Stimulated activated CD4-positive, alpha-beta T cell treated with anti-CD3 and anti-CD28 coated beads, Interleukin-4, amount 100 ng/mL, for 48 hours (primary cell): ENCODE results near the gene GCSH.

Experiments used
- DNase-seq, 2 donors: peaks; one replicate each; pipeline ENCODE4 v3.0.0-alpha.2; 2020; ENCODE audit warnings: low read depth in 2 of 2

The GCSH gene

DNA sequence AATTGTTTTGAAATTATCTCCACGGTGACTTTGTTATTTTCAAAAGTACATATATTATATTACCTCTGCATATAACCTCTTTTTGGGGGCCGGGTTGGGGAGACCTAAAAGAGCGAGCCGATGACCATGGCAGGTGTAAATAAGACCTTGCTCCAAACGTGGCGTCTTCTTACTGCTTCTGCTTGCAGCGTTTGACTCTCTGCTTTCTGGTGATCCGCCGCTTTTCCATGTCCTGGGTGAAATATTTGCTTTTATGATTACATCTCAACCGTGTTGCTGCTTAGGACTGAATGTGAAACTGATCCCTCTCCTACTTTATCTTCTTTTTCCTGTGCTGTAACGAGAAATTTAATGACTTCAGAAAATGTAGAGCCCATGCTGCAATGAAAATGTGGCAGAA is 42.4 kb downstream of the GCSH start:
- DNase-seq = no peak

DNA sequence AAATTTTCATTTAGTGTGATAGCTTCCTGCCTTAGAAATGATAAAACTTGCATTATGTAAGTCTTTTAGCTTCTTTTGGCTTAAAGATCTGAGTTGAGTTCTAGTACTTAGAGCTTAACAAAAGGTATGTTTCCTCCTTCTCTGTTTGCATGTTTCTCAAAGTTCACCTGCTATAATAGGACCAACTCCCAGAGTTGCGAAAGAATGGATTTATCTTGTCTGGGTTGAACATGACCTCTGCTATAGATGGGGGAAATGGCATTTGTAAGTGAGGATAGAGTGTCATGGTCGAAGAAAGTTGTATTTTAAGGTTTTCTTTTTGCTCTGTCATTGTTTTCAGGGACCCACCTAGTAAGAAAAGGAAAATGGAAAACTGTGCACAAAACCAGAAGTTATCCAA is 53.4 kb downstream of the GCSH start:
- no peak for DNase-seq

DNA sequence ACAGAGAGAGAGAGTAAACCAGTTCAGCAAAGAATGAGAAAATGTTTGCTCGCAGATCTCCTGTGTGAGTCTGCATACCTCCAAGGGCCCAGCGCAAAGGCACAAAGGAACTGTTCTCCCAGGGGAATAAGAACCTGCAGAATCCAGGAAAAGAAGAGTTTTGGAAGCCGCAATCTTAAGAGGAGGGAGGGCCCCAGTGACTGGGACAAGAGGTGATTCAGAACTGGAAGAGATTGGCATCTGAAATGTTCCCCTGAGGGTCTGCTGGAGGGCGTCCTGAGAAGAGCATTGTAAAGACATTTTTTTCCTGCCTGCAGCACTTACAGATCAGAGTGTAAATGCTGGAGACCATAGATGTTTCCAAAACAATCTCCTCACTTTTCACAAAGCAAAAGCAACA is 54.5 kb downstream of the GCSH start:
- DNase-seq = no peak

DNA sequence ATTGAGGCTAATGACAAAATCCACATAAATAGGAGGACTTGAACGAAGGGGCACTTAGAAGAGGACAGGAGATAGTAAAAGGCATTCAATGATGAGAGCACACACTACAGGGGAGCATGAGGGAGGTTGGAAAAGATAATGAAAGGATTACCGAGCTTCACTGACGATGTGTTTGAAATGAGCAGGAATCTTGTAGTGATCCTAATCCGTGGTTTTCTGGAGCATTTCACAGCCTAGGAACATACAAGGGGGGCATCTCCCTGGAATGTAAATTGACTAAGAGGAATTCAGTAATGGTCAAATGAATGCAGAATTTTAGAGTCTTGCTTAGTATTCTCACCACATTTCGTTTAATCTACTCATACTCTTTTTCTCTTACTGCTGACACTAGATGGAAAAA is 55.4 kb downstream of the GCSH start:
- DNase-seq = no peak

DNA sequence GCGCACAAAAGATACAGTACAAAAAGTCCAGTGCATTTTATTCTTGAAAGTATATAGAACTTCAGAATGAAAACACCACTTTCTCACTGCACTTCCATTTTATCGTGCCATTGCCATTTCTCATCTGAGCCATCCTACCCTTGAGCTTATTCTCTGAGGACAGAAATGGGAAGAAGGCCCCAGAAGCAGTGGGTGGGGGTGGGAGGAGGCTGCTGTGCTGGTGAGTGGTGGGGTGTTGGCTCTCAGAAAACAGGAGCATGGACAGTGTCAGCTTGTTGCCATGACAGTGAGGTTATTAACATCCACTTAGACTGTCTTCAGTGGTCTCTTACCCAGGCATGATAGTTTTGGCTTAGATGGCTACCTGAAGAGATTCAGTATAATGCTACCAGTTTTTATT is 56.1 kb downstream of the GCSH start:
- no peak for DNase-seq

DNA sequence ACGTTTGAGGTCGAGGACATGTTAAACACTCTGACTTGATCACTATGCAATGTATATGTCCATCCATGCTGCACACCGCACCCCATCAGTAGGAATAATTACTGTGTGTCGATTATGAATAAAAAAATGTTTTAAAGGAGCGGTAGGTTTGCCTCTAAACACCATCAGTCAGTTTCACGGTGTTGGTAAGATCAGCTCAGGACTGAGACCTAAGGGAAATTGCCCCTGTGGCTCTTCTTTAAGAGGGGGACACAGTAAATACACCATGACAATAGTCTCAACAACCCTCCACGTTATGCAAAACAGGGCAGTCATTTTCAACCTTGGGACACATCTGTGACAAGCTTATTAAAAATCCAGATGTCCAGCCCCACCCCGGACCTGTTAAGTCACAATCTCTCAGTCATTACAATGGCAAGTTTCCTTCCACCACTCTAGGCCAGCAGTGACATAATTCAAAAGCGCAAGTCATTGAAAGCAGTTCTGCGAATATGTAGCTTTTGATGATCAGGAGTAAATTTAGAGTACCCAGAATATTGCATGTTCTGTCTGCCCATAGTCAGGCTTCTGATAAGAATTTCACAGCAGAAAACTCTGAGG is 59.3 kb downstream of the GCSH start:
- no peak for DNase-seq

DNA sequence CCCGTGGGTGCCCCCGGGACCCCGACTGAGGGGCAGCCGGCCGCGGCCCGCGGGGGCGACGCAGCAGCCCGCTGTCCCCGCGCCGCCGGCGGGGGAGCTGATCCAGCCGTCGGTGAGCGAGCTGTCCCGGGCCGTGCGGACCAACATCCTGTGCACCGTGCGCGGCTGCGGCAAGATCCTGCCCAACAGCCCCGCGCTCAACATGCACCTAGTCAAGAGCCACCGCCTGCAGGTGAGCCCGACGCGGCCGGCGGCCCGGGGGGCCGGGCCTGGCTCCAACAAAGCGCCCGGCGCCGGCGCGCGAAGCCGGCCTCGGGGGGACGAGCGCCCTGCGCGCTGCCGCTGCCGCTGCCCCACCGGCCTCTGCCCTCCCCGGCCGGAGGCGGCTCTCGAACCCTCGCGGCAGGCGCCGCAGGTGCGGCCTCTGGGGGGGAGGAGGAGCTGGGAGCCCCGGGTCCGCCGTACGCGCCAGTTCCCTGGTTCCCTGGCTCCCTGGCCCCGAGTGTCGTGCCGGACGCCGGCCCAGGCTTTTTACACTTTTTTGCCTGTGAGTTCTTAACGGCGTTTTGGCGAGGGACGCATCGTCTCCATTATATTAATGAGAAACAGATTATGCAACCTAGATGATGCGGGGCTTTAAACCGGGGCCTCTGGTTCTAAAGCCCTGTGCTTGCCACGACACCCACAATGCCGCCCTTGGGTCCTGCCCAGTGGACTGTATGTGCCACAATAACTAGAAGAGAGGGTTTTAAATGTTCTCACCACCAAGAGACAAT is 60.0 kb downstream of the GCSH start:
- peak; percentile 12 to 28 for DNase-seq

DNA sequence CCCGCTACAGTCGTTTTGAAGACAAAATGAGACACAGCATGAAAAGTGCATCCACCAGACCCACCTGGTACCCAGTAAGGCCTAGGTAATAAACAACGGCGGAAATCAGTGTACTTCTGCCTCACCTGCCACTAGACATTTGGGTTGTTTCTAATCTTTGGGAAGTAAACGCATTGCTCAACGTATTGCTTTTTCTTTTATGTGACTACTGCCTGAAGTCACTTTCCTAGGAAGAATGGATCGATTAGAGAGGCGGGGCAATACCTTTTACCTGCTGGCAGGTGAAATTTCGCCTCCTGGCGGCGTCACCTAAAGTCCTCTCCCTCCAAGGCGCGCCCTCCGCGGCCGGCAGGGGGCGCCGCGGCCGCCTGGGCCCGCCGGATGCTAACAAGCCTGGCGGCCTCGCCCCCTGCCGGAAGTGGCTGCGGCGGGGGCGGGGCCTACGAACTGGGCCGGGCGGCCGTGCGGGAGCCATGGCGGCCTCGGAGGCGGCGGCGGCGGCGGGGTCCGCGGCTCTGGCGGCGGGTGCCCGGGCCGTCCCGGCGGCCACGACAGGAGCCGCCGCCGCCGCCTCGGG is 60.7 kb downstream of the GCSH start, which contains the start of gene ATMIN:
TSS of gene ATMIN (plus strand) at position 445 of the 577 bp plus-strand sequence. CDS start at position 474, 29 bp downstream.
- DNase-seq = peak; percentile 76 to 80
